RWPE2 (cell line): ENCODE results near the gene RAB3IL1.

Experiments
- ATAC-seq: fragments of 200-7000 bp; cut with Tn5 transposase; 3 replicates; pipeline ENCODE4 v1.9.1; 2021; ENCODE audit warnings: low read depth
- DNase-seq: peaks from one replicate; pipeline ENCODE4 v3.0.0-alpha.2; 2020; ENCODE audit warnings: low spot score
- H3K27ac ChIP-seq: fragments of 450-650 bp; 2 replicates; pipeline ENCODE4 v1.5.1; 2017; ENCODE audit warnings: mild to moderate bottlenecking; ENCODE audit not compliant: poor library complexity, severe bottlenecking
- H3K27me3 ChIP-seq: fragments of 250-450 bp; sonication (Bioruptor Pico); 2 replicates; pipeline ENCODE4 v1.5.1; 2021; ENCODE audit warnings: mild to moderate bottlenecking, moderate library complexity; ENCODE audit not compliant: insufficient read depth, poor library complexity, severe bottlenecking
- H3K36me3 ChIP-seq: fragments of 250-450 bp; sonication (Bioruptor Pico); 2 replicates; pipeline ENCODE4 v1.5.1; 2020; ENCODE audit warnings: low read depth, mild to moderate bottlenecking, moderate library complexity
- H3K4me1 ChIP-seq: fragments of 250-450 bp; sonication (Bioruptor Pico); 2 replicates; pipeline ENCODE4 v1.5.1; 2021; ENCODE audit warnings: mild to moderate bottlenecking, moderate library complexity; ENCODE audit not compliant: insufficient read depth, poor library complexity, severe bottlenecking
- H3K4me3 ChIP-seq: fragments of 250-450 bp; sonication (Bioruptor Pico); 2 replicates; pipeline ENCODE4 v1.5.1; 2021; ENCODE audit warnings: mild to moderate bottlenecking, moderate library complexity; ENCODE audit not compliant: severe bottlenecking
- H3K9me3 ChIP-seq: fragments of 250-450 bp; sonication (Bioruptor Pico); 2 replicates; pipeline ENCODE4 v1.5.1; 2021; ENCODE audit warnings: mild to moderate bottlenecking, moderate library complexity; ENCODE audit not compliant: severe bottlenecking
- CTCF ChIP-seq: fragments of 450-650 bp; IDR thresholded peaks from one replicate; pipeline ENCODE4 v1.5.1; 2017; ENCODE audit warnings: mild to moderate bottlenecking, moderate library complexity; ENCODE audit not compliant: poor library complexity, severe bottlenecking

Gene RAB3IL1

GRCh38 chr11:61919705-61920631 is 2.6 kb upstream of the RAB3IL1 start:
- no peak for TF ChIP-seq CTCF

GRCh38 chr11:61918938-61919704 is 1.8 kb upstream of the RAB3IL1 start:
- Histone ChIP-seq H3K4me3 (no peak overlapping the region), H3K9me3 (no peaks in the 10 kb centered on the region), H3K36me3 (no peaks in the 10 kb centered on the region), H3K27ac (no peak overlapping the region), H3K4me1 (no peaks in the 10 kb centered on the region), H3K27me3 (peaks cover 11% of the 10 kb centered on the region)
- no peak for TF ChIP-seq CTCF
- DNase-seq = no peak
- no peak for ATAC-seq

More at GRCh38 chr11:61919705-61920631, 2.6 kb upstream of the RAB3IL1 start:
- DNase-seq = peak; percentile 61
- H3K27ac ChIP-seq = no peak overlapping the region
- H3K9me3 ChIP-seq = no peaks in the 10 kb centered on the region
- H3K36me3 ChIP-seq = no peaks in the 10 kb centered on the region
- H3K27me3 ChIP-seq = peaks cover 11% of the 10 kb centered on the region
- ATAC-seq = peak; percentile 30; the same call in 2 of the 3 replicates
- H3K4me3 ChIP-seq = no peak overlapping the region
- H3K4me1 ChIP-seq = no peaks in the 10 kb centered on the region

GRCh38 chr11:61918251-61918937 is 1.0 kb upstream of the RAB3IL1 start:
- DNase-seq = no peak

GRCh38 chr11:61916737-61917333 is 531 bp downstream of the RAB3IL1 start:
- no peak for ATAC-seq
- TF ChIP-seq CTCF = no peak
- H3K9me3 ChIP-seq = no peaks in the 10 kb centered on the region
- H3K4me1 ChIP-seq = no peaks in the 10 kb centered on the region
- DNase-seq = peak; percentile 60
- no peak overlapping the region for H3K27ac ChIP-seq
- H3K27me3 ChIP-seq = peaks cover 11% of the 10 kb centered on the region
- peak overlapping the region; percentile 55 for H3K4me3 ChIP-seq
- H3K36me3 ChIP-seq = no peaks in the 10 kb centered on the region

More at GRCh38 chr11:61918251-61918937, 1.0 kb upstream of the RAB3IL1 start:
- no peak overlapping the region for H3K4me3 ChIP-seq
- H3K4me1 ChIP-seq = no peaks in the 10 kb centered on the region
- no peaks in the 10 kb centered on the region for H3K36me3 ChIP-seq
- no peaks in the 10 kb centered on the region for H3K9me3 ChIP-seq
- no peak for ATAC-seq
- TF ChIP-seq CTCF = no peak
- no peak overlapping the region for H3K27ac ChIP-seq
- H3K27me3 ChIP-seq = peaks cover 11% of the 10 kb centered on the region
